Measurements from ENCODE around the gene PI4K2B.
"Not testable (repeated sequence)": the region's sequence is repeated elsewhere in the genome, so short reads cannot be mapped to it uniquely, and the experiment has no call there.

DNA sequence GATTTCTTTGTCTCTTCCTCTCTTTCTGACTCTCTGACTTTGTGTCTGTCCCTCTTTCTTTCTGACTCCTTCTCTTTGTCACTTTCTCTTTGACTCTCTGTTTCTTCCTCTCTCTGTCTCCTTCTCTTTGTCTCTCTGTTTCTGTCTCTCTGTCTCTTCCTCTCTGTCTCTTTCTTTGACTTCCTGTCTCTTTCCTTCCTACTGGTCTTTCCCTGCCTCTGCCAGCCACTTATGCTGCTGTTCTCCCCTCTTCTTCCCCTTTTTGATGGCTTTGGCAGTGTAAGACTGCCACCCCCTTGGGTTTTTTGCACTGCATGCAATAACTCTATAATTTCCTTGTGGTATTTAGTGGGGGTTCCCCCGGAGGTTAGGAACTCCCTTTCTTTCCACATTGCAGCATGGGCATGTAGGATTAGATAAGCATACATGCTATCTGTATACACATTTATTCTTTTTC lies 6.9 kb downstream of the PI4K2B start:
- TF ChIP-seq, protein P1, sequence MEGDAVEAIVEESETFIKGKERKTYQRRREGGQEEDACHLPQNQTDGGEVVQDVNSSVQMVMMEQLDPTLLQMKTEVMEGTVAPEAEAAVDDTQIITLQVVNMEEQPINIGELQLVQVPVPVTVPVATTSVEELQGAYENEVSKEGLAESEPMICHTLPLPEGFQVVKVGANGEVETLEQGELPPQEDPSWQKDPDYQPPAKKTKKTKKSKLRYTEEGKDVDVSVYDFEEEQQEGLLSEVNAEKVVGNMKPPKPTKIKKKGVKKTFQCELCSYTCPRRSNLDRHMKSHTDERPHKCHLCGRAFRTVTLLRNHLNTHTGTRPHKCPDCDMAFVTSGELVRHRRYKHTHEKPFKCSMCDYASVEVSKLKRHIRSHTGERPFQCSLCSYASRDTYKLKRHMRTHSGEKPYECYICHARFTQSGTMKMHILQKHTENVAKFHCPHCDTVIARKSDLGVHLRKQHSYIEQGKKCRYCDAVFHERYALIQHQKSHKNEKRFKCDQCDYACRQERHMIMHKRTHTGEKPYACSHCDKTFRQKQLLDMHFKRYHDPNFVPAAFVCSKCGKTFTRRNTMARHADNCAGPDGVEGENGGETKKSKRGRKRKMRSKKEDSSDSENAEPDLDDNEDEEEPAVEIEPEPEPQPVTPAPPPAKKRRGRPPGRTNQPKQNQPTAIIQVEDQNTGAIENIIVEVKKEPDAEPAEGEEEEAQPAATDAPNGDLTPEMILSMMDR (conservative IDR thresholded peaks at IDR 0.05 in 1 of 2, IDR thresholded peaks at IDR 0.05 in 1 of 2; ENCODE audit: extremely low read depth in 1 of 2, insufficient read depth in 1 of 2, low read depth in 1 of 2, low read length in 2 of 2) = not testable (repeated sequence)
- not testable (repeated sequence) for TF ChIP-seq EZH2 (IDR thresholded peaks at IDR 0.05; ENCODE audit: borderline replicate concordance, low read length)

Data from mammary epithelial cell (primary cell).